KOPT-K1 (cell line): ENCODE data around the gene TKT.
A peak's percentile ranks its signal among the peaks of the same experiment; 100 is the strongest.

Experiments used
- H3K27ac ChIP-seq: fragments of 200-600 bp; sonication (generic); 2 replicates; pipeline ENCODE4 v1.5.1; 2016; ENCODE audit warnings: antibody characterized with exemption, mild to moderate bottlenecking, low read depth, low read length; ENCODE audit not compliant: poor library complexity, severe bottlenecking
- H3K36me3 ChIP-seq: fragments of 200-600 bp; sonication (generic); 2 replicates; pipeline ENCODE4 v1.5.1; 2017; ENCODE audit warnings: antibody characterized with exemption, mild to moderate bottlenecking, low read length, moderate library complexity; ENCODE audit not compliant: insufficient read depth
- H3K9me3 ChIP-seq: fragments of 200-600 bp; sonication (generic); 2 replicates; pipeline ENCODE4 v1.5.1; 2017; ENCODE audit warnings: antibody characterized with exemption, low read length, mild to moderate bottlenecking; ENCODE audit not compliant: insufficient read depth, poor library complexity, severe bottlenecking

TKT gene

DNA sequence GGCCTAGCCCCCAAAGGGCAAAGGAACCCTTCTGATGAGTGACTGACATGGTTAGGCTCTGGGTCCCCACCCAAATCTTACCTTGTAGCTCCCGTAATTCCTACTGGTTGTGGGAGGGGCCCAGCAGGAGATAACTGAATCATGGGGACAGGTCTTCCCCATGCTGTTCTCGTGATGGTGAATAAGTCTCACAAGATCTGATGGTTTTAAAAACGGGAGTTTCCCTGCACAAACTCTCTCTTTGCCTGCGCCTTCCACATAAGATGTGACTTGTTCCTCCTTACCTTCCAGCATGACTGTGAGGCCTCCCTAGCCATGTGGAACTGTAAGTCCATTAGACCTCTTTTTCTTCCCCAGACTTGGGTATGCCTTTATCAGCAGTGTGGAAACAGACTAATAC lies 16.9 kb downstream of the TKT start:
- Histone ChIP-seq H3K36me3 (peaks cover 100% of the 10 kb centered on the region), H3K27ac (no peak overlapping the region), H3K9me3 (no peaks in the 10 kb centered on the region)

DNA sequence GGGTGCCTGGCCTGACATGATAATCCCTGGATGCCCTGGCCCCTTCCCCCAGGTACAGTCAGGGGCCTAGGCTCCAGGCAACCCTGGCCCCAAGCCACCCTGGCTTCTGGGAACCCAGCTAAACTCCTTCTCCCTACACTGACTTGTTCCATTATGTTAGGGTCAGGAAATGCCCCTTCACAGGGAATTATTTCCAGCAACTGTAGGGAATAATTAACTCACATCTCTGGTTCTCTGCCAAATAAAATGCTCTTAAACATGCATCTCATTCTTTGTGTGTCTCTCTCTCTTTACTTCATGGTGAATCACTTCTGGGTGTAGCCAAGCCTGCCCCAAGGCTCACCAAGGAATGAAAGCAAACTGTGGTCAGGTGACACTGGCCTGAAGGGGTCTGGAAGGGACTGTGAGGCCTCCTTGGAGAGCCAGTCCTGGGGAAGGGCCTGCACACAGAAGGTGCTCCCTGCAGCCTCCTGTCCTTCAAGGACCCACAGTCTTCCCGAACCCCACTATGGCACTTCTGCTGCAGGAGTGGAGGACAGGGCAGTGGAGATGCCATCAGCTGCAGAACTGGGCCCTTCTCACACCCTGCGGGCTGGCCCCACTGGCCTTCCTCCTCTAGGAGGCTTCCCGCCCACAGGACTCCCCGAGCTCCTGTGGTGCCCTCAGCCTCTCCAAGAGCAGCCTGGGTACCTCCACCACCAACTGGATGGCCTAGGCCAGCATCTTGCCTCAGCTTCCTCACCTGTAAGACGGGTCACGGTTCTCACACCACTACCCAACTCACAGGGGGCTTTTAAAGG lies 17.6 kb downstream of the TKT start:
- H3K27ac ChIP-seq, result no peak overlapping the region
- H3K9me3 ChIP-seq, result no peaks in the 10 kb centered on the region
- H3K36me3 ChIP-seq, result peaks cover 100% of the 10 kb centered on the region

DNA sequence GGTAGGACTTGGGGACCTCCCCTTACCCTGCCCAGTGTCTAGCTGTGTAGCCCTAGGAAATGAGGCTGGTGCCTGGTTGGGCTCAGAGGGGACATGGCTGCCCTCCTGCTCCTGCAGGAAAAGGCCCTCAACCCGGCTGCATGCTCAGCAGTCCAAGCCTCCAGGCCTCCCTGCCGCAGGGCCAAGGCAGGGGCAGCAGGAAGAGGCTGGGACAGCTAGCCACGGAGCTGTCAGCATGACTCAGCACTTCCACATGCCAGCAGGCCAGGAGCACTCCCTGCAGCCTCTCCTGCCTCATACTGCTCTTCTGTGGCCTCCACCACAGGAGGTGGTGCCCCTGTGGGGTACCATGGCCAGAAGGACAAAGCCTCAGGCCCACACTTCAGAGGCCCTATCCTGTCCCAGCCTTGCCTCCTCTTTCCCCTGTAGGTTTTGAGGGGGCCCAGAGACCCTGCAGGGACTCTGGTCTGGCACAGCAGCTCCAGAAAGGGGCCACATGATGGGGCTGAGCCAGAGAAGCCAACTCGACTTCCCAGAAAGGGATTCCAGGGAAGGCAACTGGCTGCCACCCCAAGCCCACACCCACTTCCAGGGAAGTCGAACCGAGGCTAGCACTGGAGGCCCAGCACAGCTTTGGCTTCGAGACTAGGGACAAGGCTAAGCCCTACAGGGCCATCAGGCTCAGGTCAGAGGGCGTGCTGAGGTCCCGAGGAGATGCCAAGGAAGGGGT lies 19.5 kb downstream of the TKT start:
- peak overlapping the region; percentile 29 for H3K27ac ChIP-seq
- H3K36me3 ChIP-seq, result peaks cover 100% of the 10 kb centered on the region

DNA sequence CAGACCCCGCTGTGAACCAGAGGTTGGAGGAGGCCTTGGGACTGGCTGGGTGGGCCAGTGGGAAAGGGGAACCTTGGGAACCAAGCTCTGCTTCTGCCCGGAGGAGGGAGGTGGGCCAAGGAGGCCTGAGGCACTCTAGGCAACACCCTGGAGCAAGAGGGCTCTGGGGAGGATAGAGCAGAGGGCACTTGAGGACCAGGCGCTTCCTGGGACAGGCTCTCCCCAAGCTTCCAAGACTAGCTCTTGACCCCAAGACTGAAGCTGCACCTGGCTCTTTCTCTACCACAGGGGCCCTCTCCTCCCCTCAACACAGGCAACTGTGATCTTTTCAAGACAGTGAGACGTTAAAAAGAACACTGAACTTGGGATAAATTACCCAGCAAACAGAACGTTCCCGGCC lies 20.3 kb downstream of the TKT start:
- H3K36me3 ChIP-seq, result peaks cover 100% of the 10 kb centered on the region

More for the DNA sequence above, 19.5 kb downstream of the TKT start:
- H3K9me3 ChIP-seq, result no peaks in the 10 kb centered on the region

DNA sequence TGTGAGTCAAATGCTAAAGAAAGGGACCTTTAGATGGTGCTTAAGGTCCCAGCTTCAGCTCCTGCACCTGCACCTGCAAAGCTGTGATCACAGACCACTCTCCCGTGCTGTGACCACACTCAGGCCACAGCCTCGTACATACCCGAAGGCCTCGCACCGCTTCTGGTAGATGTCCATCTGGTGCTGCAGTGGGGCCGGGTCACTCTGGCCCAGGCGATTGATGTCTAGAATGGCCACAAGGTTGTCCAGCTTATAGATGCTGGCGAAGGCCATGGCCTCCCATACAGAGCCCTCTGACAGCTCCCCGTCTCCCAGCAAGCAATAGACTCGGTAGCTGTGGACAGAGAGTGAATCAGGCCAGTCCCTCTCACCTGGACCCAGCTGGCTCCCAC lies 21.0 kb downstream of the TKT start:
- no peak overlapping the region for H3K27ac ChIP-seq
- H3K36me3 ChIP-seq, result peaks cover 100% of the 10 kb centered on the region
- H3K9me3 ChIP-seq, result no peaks in the 10 kb centered on the region

More for the DNA sequence above, 20.3 kb downstream of the TKT start:
- Histone ChIP-seq H3K9me3 (no peaks in the 10 kb centered on the region), H3K27ac (no peak overlapping the region)

DNA sequence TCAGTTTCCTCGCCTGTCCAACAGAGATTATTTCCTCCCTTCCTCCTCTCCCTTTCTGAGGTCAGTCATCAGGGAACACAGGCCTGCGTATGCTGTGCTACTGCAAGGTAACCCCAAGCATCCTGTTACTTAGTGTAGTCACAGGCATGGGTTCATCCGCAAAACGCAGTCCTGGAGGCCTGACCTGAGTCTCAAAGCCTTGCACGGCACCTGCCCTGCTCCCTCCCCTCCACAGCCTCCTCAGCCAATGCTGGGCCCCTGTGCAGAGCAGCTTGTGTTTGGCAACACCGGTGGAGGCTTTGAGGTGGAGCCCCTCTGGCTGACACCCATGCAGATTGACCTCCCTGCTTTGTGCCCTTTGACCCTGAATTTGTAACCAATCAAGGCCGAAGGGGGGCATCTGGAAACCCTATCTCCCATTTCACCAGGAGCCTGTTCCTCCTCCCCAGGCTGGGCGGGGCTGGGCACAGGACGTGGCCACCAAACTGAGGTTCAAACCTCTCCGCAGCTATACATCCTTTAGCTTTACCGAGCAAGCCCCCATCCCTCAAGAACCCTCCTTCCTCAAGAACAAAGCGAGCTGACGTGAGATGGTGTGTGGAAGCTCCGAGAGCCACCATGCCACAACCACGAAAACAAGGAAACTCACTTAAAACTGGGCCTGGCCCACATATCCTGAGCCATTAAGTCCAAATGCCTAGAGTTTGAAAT lies 21.5 kb downstream of the TKT start:
- Histone ChIP-seq H3K27ac (no peak overlapping the region), H3K9me3 (no peaks in the 10 kb centered on the region), H3K36me3 (peaks cover 100% of the 10 kb centered on the region)

DNA sequence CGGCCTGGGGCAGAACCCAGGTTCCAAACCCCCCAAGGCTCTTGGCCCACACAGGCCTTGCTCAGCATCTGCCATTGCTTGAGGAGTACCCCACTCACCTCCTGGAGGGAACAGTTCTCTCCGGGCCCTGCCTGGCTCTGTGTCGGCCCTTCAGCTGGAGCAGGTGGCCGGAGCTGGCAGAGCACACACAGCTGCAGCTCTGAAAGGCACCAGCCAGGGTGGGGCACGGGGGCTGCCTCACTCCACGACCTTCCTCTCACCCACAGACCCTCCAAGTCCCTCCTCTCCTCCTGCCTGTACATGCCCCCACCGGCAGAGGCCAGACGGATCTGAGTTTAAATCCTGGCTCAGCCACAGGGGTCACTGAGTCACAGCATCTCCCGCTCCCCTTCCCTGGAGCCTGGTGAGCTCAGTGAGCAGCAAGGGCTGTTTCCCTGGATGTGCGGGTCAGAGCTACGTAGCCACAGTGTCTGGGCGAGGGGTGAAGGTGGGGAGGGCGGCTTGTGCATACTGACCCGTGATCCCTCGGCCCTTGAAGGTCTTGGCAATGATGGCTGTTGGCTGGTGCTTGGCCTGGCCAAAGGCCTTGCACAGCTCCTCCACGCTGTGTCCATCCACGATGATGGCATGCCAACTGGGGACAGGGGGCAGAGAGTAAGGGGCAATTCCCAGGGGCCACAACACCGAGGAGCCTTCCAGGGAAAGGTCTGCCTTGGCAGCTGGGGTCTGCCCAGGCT lies 23.0 kb downstream of the TKT start:
- Histone ChIP-seq H3K27ac (no peak overlapping the region), H3K36me3 (peaks cover 100% of the 10 kb centered on the region), H3K9me3 (no peaks in the 10 kb centered on the region)

DNA sequence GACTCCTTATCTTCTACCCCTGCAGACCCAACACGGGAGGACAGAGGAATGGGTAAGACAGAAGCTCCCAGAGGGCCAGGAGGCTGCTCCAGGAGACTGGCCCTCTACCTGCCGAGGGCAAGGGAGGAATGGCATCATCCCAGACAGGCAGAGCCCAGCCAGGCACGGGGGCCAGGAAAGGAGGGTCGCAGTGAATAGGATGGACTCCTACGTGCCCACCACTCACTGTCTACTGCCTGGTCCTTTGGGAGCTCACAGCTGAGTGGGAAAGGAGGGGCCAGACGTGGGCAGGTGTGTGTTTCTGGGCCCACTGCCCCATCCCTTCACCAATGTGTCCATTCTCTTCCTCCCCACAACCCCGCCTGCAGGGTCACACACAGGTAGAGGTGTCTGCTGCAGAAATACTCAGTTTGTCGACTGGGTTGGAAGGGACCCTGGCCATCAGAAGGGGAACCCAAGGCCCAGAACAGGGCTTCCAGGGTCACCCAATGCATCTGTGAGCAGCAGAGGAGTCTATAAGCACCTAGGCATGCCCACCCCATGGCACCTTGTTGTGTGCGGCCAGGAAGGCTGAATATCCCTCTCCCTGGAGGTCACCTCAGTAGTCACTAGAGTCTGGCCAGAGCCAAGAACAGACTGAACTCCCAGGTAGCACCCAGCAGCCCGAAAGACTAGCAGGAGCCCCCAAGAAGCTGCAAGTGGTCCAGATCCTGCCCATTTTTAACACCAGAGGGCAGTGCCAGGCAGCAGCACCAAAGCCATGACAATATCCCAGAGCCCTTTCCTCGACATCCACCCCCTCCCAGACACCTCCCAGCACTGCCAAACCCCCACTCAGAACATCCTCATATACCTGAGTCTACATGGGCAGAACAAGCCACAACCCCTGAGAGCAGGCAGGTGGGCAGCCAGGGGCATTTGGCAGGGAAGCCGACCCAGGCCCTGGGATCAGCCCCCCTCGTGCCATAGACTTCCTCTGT lies 24.0 kb downstream of the TKT start:
- no peak overlapping the region for H3K27ac ChIP-seq
- H3K36me3 ChIP-seq, result peaks cover 100% of the 10 kb centered on the region
- no peaks in the 10 kb centered on the region for H3K9me3 ChIP-seq

DNA sequence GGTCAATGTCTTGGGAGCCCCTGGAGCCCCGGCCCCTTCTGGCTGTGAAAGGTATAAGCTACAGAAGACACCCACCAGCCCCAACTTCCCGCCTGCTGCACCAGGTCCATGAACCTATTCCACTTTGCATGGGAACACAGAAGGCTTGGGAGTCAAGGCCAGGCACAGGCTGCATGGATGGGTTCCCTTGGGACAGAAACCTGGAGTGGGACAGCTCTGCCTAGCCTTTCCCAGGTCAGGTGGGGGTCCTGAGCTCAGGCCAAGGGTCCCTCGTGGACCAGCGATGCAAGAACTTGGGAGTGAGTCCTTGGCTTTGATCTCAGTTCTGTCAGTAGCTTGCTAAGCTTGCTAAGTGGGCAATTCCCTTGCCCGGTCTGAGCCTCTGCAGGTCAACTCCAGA lies 25.0 kb downstream of the TKT start:
- Histone ChIP-seq H3K36me3 (peaks cover 100% of the 10 kb centered on the region), H3K27ac (no peak overlapping the region)

DNA sequence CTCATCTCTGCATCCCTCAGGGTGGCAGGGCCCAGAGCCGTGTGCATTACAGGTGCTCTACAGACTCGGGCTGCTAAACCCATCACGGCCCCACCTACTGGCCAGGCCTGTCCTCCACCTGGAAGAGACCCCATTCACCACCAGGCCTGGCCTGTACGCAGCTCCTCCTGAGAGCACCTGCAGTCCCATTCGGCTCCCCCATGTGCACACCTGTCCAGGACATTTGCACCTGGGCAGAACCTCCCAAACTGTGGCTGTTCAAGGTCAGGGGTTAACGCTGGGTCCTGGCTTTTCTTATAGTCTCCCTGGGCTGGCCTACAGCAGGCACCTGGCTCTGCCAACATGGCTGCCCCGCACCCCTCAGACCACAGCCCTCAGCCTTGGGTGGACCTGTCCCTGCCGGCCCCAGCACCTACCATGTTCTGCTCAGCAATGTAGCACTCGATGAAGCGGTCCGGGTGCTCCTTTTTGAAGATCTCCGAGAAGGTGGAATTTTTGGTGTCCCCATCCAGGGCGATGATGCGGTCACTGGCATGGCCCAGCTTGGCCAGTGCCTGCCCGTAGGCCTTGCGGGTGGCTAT lies 25.7 kb downstream of the TKT start:
- Histone ChIP-seq H3K27ac (no peak overlapping the region), H3K36me3 (peaks cover 100% of the 10 kb centered on the region), H3K9me3 (no peaks in the 10 kb centered on the region)

More for the DNA sequence above, 25.0 kb downstream of the TKT start:
- no peaks in the 10 kb centered on the region for H3K9me3 ChIP-seq

DNA sequence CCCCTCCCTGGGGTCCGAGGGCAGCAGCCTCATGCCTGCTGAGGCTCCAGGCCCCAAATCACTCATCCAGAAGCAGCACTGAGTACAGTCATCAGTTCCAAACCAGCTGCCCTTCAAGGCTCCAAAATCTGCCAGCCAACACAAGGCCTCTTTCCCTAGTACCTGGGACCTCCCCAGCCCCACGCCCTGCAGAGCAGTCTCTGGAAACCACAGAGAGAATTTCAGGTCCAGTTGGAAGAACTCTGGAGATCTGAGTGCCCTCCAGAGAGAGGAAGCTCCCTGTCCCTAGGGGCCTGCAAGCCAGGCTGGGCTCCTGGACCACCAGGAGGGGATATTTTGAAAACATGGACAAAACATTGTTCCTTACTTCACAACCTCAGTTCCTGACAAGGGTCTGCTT lies 26.2 kb downstream of the TKT start:
- H3K36me3 ChIP-seq, result peaks cover 100% of the 10 kb centered on the region
- H3K27ac ChIP-seq, result no peak overlapping the region
- no peaks in the 10 kb centered on the region for H3K9me3 ChIP-seq

DNA sequence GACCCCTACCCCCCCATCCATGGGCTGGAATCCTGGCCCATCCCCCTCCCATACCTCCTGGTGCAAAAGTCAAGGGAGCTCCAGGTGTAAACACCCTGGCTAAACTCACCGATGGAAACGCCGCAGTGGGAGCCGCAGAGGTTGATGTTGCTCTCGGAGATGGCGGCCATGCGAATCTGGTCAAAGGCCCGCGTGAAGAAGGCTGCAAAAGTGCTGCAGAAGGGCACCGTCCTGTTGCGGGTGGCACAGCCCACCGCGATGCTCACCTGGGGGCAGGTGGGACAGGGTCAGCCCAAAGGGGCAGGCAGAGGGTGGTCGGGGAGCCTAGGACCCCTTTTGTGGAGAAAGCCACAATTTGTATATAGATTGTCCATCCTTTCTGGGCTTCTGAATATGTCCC lies 26.7 kb downstream of the TKT start:
- Histone ChIP-seq H3K27ac (no peak overlapping the region), H3K36me3 (peaks cover 100% of the 10 kb centered on the region), H3K9me3 (no peaks in the 10 kb centered on the region)

DNA sequence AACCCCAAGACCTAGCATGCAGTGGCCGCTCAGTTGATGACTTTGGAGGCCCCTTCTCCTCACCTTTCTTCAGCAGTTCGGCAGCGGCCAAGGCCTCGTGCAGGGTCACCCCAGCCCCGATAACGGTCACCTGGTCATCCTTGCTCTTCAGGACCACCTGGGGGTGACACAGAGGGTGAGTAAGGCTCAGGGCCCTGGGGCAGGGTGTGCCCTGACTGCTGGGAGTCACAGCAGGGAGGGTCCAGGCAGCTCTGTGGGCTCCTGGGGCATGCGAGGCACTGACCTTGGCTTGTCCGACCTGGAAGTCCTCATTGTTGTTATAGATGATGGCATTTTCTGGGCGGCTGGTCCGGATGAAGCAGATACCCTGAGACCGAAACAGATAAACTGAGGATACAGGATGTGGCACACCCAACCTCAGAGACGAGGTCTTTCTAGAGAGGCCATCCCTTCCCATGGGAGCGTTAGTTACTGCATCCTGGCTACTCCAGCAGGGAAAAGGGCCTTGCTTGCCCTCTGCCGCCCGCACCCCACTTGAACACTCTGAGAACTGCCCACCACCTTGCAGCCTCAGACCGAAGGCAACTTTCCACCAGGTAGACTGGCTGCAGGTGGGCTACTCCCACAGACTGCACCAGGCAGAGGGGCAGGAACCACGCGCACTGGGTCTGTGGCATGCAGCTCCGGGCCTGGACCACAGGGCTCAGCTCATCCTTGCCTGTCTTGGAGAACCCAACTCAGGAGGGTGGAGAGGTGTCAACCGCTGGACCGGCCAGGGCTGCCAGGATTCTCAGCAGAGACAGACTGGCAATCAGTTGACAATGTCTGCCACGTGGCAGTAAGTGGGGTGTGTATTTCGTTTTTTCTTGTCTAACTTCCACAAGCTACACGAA lies 27.6 kb downstream of the TKT start:
- no peak overlapping the region for H3K27ac ChIP-seq

More for the DNA sequence above, 27.6 kb downstream of the TKT start:
- Histone ChIP-seq H3K36me3 (peaks cover 100% of the 10 kb centered on the region), H3K9me3 (no peaks in the 10 kb centered on the region)
